Endothelial cell of umbilical vein (primary cell): Measurements from ENCODE around the gene RASAL1. TPM values are rescaled to one million over a fixed set of nuclear protein-coding genes. Genes with fewer than 3 reads are reported as not detected.

ENCODE experiments used
- BruUV-seq: library from RNA; stranded (reverse); fragments of 400-500 nt; replicated peaks from 2 replicates; lab custom pipeline; 2021; lab: Mats Ljungman, UMichigan
- CTCF ChIA-PET: fragments of 300-600, 350-600 bp; sonication (Branson Sonifier 250); formaldehyde crosslinking; loops from one replicate; lab custom pipeline; 2021; ENCODE audit warnings: antibody characterized with exemption, inconsistent platforms; lab: Charles Lee
- POLR2A ChIA-PET: fragments of 300-600, 350-600 bp; sonication (Branson Sonifier 250); formaldehyde crosslinking; loops from one replicate; lab custom pipeline; 2021; ENCODE audit warnings: antibody characterized with exemption, inconsistent platforms; lab: Charles Lee
- DNase-seq: peaks from one replicate; pipeline ENCODE4 v3.0.0-alpha.2; 2011; ENCODE audit warnings: low read depth, low spot score
- FAIRE-seq: peaks from 2 replicates; lab custom pipeline; 2011; peaks lifted over from hg19 to GRCh38; lab: Jason Lieb, UNC
- H2AFZ ChIP-seq: 2 replicates; pipeline ENCODE4 v1.6.0; 2012; ENCODE audit warnings: low read depth, low read length, control low read depth, inconsistent platforms
- H3K27ac ChIP-seq: 2 replicates; pipeline ENCODE4 v1.5.1; 2011; ENCODE audit warnings: low read depth, mild to moderate bottlenecking, control low read depth, low read length, moderate library complexity; ENCODE audit not compliant: insufficient read depth
- H3K27me3 ChIP-seq, 2 experiments: 2 replicates each; pipeline versions ENCODE4 v1.6.0 to v1.6.1; 2011; ENCODE audit warnings: low read length in 2 of 2, mixed read lengths in 1 of 2; ENCODE audit not compliant: control insufficient read depth in 2 of 2, insufficient read depth in 2 of 2
- H3K36me3 ChIP-seq, 2 experiments: 2 replicates in 1 of 2; 3 replicates in 1 of 2; pipeline ENCODE4 v1.5.1; 2011; ENCODE audit warnings: low read length in 2 of 2, mild to moderate bottlenecking in 1 of 2, moderate library complexity in 1 of 2; ENCODE audit not compliant: control insufficient read depth in 2 of 2, insufficient read depth in 2 of 2; ENCODE audit errors: extremely low read depth in 1 of 2
- H3K4me1 ChIP-seq: 3 replicates; pipeline ENCODE4 v1.5.1; 2011; ENCODE audit warnings: mild to moderate bottlenecking, low read length; ENCODE audit not compliant: control insufficient read depth, insufficient read depth; ENCODE audit errors: extremely low read depth
- H3K4me2 ChIP-seq: 2 replicates; pipeline ENCODE4 v1.6.1; 2011; ENCODE audit warnings: low read length, control low read depth, mixed read lengths; ENCODE audit not compliant: insufficient read depth
- H3K4me3 ChIP-seq, 3 experiments: fragments of 200-600 bp in 1 of 3; sonication (generic), shearing (Covaris generic) in 1 of 3; replicated peaks in 1 of 3; 2 replicates each; pipeline ENCODE4 v1.5.1; 2011 to 2016; ENCODE audit warnings: control low read depth in 3 of 3, low read length in 3 of 3, mild to moderate bottlenecking in 2 of 3, inconsistent platforms in 1 of 3, low read depth in 1 of 3, moderate library complexity in 1 of 3; ENCODE audit not compliant: insufficient read depth in 1 of 3
- H3K79me2 ChIP-seq: 2 replicates; pipeline ENCODE4 v1.6.0; 2012; ENCODE audit warnings: low read length, inconsistent platforms; ENCODE audit not compliant: control insufficient read depth, insufficient read depth
- H3K9ac ChIP-seq: replicated peaks from 2 replicates; pipeline ENCODE3; 2011; ENCODE audit warnings: low read length, control low read depth; ENCODE audit not compliant: insufficient read depth; ENCODE audit errors: extremely low read depth
- H3K9me1 ChIP-seq: replicated peaks from 3 replicates; pipeline ENCODE4 v1.6.0; 2011; ENCODE audit warnings: mild to moderate bottlenecking, low read length; ENCODE audit not compliant: control insufficient read depth, insufficient read depth; ENCODE audit errors: extremely low read depth
- H3K9me3 ChIP-seq: replicated peaks from 2 replicates; pipeline ENCODE4 v1.5.1; 2012; ENCODE audit warnings: low read length, inconsistent platforms; ENCODE audit not compliant: control insufficient read depth, insufficient read depth
- H4K20me1 ChIP-seq: replicated peaks from 2 replicates; pipeline ENCODE3; 2011; ENCODE audit warnings: mild to moderate bottlenecking, low read length; ENCODE audit not compliant: control insufficient read depth, insufficient read depth; ENCODE audit errors: extremely low read depth
- EZH2 ChIP-seq: IDR thresholded peaks from 2 replicates; pipeline ENCODE4 v1.6.1; 2012; ENCODE audit warnings: borderline replicate concordance, low read depth, mild to moderate bottlenecking, moderate library complexity, low read length, inconsistent platforms; ENCODE audit not compliant: severe bottlenecking
- FOS ChIP-seq: IDR thresholded peaks from 2 replicates; pipeline ENCODE4 v1.6.1; 2011; ENCODE audit warnings: mild to moderate bottlenecking, low read length, moderate library complexity, borderline replicate concordance; ENCODE audit not compliant: insufficient read depth
- GATA2 ChIP-seq: IDR thresholded peaks from 2 replicates; pipeline ENCODE4 v1.7.0; 2011; ENCODE audit warnings: low read depth, mild to moderate bottlenecking, moderate library complexity, mixed read lengths, low read length; ENCODE audit not compliant: insufficient read length, insufficient read depth
- JUN ChIP-seq: IDR thresholded peaks from 2 replicates; pipeline ENCODE4 v1.6.1; 2011; ENCODE audit warnings: borderline replicate concordance, low read depth; ENCODE audit not compliant: insufficient read length, insufficient read depth
- MAX ChIP-seq: IDR thresholded peaks from 2 replicates; pipeline ENCODE4 v1.6.1; 2011; ENCODE audit not compliant: insufficient read depth, insufficient read length
- MYC ChIP-seq: IDR thresholded peaks from one replicate; pipeline ENCODE4 v1.6.1; 2011; ENCODE audit warnings: mild to moderate bottlenecking, low read depth, low read length
- POLR2A ChIP-seq: IDR thresholded peaks from 2 replicates; pipeline ENCODE4 v1.6.1; 2012; ENCODE audit warnings: low read depth, mild to moderate bottlenecking, control low read depth, low read length
- POLR2AphosphoS5 ChIP-seq: IDR thresholded peaks from 2 replicates; pipeline ENCODE4 v1.6.1; 2012; ENCODE audit warnings: low read depth, mild to moderate bottlenecking, control low read depth, low read length, moderate library complexity; ENCODE audit not compliant: insufficient read depth
- dilution Hi-C: fragments of 300-500 bp; cut with MboI; formaldehyde crosslinking; loops from one replicate; pipeline ENCODE4 v1.15.0; 2019; ENCODE audit warnings: low sequenced_read_pairs; ENCODE audit not compliant: extremely low pct_ligation_motif_present
- intact Hi-C: fragments of 100-400 bp; cut with micrococcal nuclease; formaldehyde crosslinking; loops from one replicate; pipeline ENCODE4 v1.10.0; 2022
- polyA plus RNA-seq, 4 experiments: library from polyadenylated mRNA; depleted of rRNA in 3 of 4; stranded (reverse) in 3 of 4; unstranded in 1 of 4; fragments of >200 nt; gene quantifications; 2 replicates each; pipeline versions ENCODE4 v1.2.1 to v1.2.3, GENCODE V29; 2011 to 2012; ENCODE audit warnings: missing spikeins in 1 of 4
- total RNA-seq: library from RNA; stranded (reverse); gene quantifications from 2 replicates; pipeline ENCODE4 v1.2.3, GENCODE V29; 2021
- TF ChIP-seq, protein P1 (sequence below), 2 donors: IDR thresholded peaks; 1 replicate in 1 of 2; 2 replicates in 1 of 2; pipeline ENCODE4 v1.5.1; 2011; ENCODE audit warnings: low read length in 2 of 2, mild to moderate bottlenecking in 2 of 2, moderate library complexity in 2 of 2, control low read depth in 1 of 2, inconsistent platforms in 1 of 2, low read depth in 1 of 2; ENCODE audit not compliant: insufficient read depth in 1 of 2; ENCODE audit errors: extremely low read depth in 1 of 2

Gene RASAL1
- total and polyA plus RNA-seq, 2 donors (not counting 3 experiments of a cell fraction or from before 2014, with no cell fraction given) = not detected

GRCh38 chr12:113145720-113146551 lies 10.4 kb upstream of the RASAL1 start:
- H3K36me3 ChIP-seq = no peaks in the 10 kb centered on the region
- ChIA-PET POLR2A (interaction anchor here (0.7 kb wide), 1 partner anchor 555 kb away, joined by 13 read pairs; no protein-coding TSS in a partner anchor), CTCF (interaction anchor here (1.4 kb wide), 1 partner anchor 153 kb away, joined by 5 read pairs; no protein-coding TSS in a partner anchor)
- FAIRE-seq = no peak
- dilution Hi-C loops (no loop called here), intact Hi-C loops (no loop called here)
- H3K27ac ChIP-seq = no peak overlapping the region
- H3K27me3 ChIP-seq = peaks cover 5 to 11% of the 10 kb centered on the region in 2 experiments
- no peaks in the 10 kb centered on the region for H3K9me1 ChIP-seq
- H3K79me2 ChIP-seq = no peaks in the 10 kb centered on the region
- no peak overlapping the region for H2AFZ ChIP-seq
- DNase-seq = no peak
- no peak overlapping the region for H3K9ac ChIP-seq
- no peak for TF ChIP-seq POLR2AphosphoS5
- no peak for TF ChIP-seq MAX
- TF ChIP-seq, protein P1, sequence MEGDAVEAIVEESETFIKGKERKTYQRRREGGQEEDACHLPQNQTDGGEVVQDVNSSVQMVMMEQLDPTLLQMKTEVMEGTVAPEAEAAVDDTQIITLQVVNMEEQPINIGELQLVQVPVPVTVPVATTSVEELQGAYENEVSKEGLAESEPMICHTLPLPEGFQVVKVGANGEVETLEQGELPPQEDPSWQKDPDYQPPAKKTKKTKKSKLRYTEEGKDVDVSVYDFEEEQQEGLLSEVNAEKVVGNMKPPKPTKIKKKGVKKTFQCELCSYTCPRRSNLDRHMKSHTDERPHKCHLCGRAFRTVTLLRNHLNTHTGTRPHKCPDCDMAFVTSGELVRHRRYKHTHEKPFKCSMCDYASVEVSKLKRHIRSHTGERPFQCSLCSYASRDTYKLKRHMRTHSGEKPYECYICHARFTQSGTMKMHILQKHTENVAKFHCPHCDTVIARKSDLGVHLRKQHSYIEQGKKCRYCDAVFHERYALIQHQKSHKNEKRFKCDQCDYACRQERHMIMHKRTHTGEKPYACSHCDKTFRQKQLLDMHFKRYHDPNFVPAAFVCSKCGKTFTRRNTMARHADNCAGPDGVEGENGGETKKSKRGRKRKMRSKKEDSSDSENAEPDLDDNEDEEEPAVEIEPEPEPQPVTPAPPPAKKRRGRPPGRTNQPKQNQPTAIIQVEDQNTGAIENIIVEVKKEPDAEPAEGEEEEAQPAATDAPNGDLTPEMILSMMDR (IDR thresholded peaks at IDR 0.05; ENCODE audit: extremely low read depth in 1 of 2, insufficient read depth in 1 of 2, low read depth in 1 of 2, low read length in 2 of 2) = no peak
- no peak for TF ChIP-seq POLR2A
- no peak for TF ChIP-seq GATA2
- no peak for TF ChIP-seq JUN
- TF ChIP-seq EZH2 = no peak
- no peak for TF ChIP-seq MYC
- TF ChIP-seq FOS = no peak
- no peaks in the 10 kb centered on the region for H3K4me1 ChIP-seq
- BruUV-seq = no TSS peak
- no peaks in the 10 kb centered on the region for H3K9me3 ChIP-seq
- H3K4me3 ChIP-seq = no peak overlapping the region
- no peak overlapping the region for H3K4me2 ChIP-seq
- H4K20me1 ChIP-seq = no peaks in the 10 kb centered on the region
